Dermis microvascular lymphatic vessel endothelial cell (primary cell): Measurements from ENCODE around the gene EXPH5. TPM values are rescaled to one million over a fixed set of nuclear protein-coding genes. Genes with fewer than 3 reads are reported as not detected.
"Not testable (repeated sequence)": the region's sequence is repeated elsewhere in the genome, so short reads cannot be mapped to it uniquely, and the experiment has no call there.

Experiments used
- DNase-seq, 2 donors: peaks; one replicate each; pipeline versions ENCODE4 v3.0.0 to v3.0.0-alpha.2; 2010; ENCODE audit warnings: low read depth in 2 of 2
- total RNA-seq: library from RNA; depleted of rRNA; stranded (reverse); fragments of >200 nt; gene quantifications from 2 replicates; pipeline ENCODE4 v1.2.1, GENCODE V29; 2014

The EXPH5 gene
- total RNA-seq, 1 donor from 2014 or later, result under 0.01 TPM

GRCh38 chr11:108606495-108607160, 13.1 kb upstream of the EXPH5 start:
- DNase-seq, result no peak

- no peak for DNase-seq
These were observed 12.5 kb upstream of the EXPH5 start for GRCh38 chr11:108606070-108606469.

- not testable (repeated sequence) for DNase-seq
These were observed 9.2 kb upstream of the EXPH5 start for GRCh38 chr11:108602818-108603217.

- no peak for DNase-seq
These were observed 7.6 kb upstream of the EXPH5 start for GRCh38 chr11:108601150-108601549.

- DNase-seq, result no peak
These were observed 6.4 kb upstream of the EXPH5 start for GRCh38 chr11:108599978-108600377.

- DNase-seq, result no peak
These were observed 4.3 kb upstream of the EXPH5 start for GRCh38 chr11:108597736-108598355.

GRCh38 chr11:108596701-108597100, 3.1 kb upstream of the EXPH5 start:
- DNase-seq, result no peak

GRCh38 chr11:108593923-108594434, 411 bp upstream of the EXPH5 start:
- no peak for DNase-seq

- no peak for DNase-seq
These were observed 866 bp downstream of the EXPH5 start for GRCh38 chr11:108592591-108593213.

GRCh38 chr11:108591893-108592292, 1.7 kb downstream of the EXPH5 start:
- no peak for DNase-seq

- peak in 1 of 2 donors; percentile 22 for DNase-seq
These were observed 4.4 kb downstream of the EXPH5 start for GRCh38 chr11:108589136-108589535.

- DNase-seq, result no peak
These were observed 5.3 kb downstream of the EXPH5 start for GRCh38 chr11:108588287-108588686.

GRCh38 chr11:108587109-108587508, 6.5 kb downstream of the EXPH5 start:
- no peak for DNase-seq

- no peak for DNase-seq
These were observed 7.0 kb downstream of the EXPH5 start for GRCh38 chr11:108586600-108586999.

- not testable (repeated sequence) for DNase-seq
These were observed 7.4 kb downstream of the EXPH5 start for GRCh38 chr11:108586185-108586584.

GRCh38 chr11:108584973-108585372, 8.6 kb downstream of the EXPH5 start:
- no peak for DNase-seq

- no peak for DNase-seq
These were observed 12.9 kb downstream of the EXPH5 start for GRCh38 chr11:108580645-108581044.

- no peak for DNase-seq
These were observed 13.5 kb downstream of the EXPH5 start for GRCh38 chr11:108580043-108580442.

GRCh38 chr11:108576523-108576922, 17.0 kb downstream of the EXPH5 start:
- DNase-seq, result no peak

GRCh38 chr11:108574675-108575074, 18.9 kb downstream of the EXPH5 start:
- DNase-seq, result no peak

- DNase-seq, result no peak
These were observed 22.6 kb downstream of the EXPH5 start for GRCh38 chr11:108571001-108571400.

GRCh38 chr11:108569896-108570295, 23.7 kb downstream of the EXPH5 start:
- DNase-seq, result no peak
